Measurements from ENCODE around the gene INPP5F. TPM values are rescaled to one million over a fixed set of nuclear protein-coding genes. Genes with fewer than 3 reads are reported as not detected.

The INPP5F gene
- total and polyA plus RNA-seq, 10 of the 15 experiments (the other 5 are each of a cell fraction or from before 2014, with no cell fraction given): 6.0 to 49.3 (median 34.3) TPM

DNA sequence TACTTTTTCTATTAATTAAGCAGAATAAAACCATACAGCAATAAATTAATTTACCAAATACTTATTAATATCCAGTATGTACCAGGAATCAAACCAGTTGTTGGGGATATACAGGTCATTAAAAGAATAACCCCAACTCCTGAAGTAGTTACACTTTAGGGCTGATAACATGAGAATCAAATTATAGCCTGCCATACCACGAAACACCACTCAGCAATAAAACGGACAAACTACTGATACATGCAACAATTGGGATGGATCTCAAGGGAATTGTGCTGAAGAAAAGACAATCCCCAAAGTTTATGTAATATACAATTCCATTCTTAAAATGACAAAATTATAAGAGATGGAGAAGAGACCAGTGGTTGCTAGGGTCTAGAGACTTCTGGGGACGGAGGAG lies 124.1 kb downstream of the INPP5F start:
- FAIRE-seq: no peak
- peaks cover 9 to 40% of the 10 kb centered on the region in 2 experiments for H3K36me3 ChIP-seq (ENCODE audit: control insufficient read depth in 2 of 2, insufficient read depth in 2 of 2, low read length in 1 of 2)
- WGBS (ENCODE audit: insufficient coverage, insufficient replicate concordance, low lambda C conversion rate, missing lambda C conversion rate): 85% methylated on average over 3 of the region's 3 CpGs

DNA sequence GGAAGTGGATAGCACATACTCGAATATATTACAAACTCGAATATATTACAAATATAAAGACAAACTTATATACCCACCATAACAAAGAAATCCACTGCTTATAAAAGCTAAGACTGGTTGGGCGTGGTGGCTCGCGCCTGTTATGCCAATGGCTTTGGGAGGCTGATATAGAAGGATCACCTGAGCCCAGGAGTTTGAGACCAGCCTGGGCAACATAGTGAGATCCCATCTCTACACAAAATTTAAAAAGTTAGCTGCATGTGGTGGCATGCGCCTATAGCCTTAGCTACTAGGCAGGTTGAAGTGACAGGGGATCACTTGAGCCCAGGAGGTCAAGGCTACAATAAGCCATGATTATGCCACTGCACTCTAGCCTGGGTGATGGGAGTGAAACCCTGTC lies 126.4 kb downstream of the INPP5F start:
- WGBS (ENCODE audit: insufficient coverage, insufficient replicate concordance, low lambda C conversion rate, missing lambda C conversion rate): 99% methylated on average over 6 of the region's 6 CpGs
- no peak for ATAC-seq
- no peak overlapping the region for H3K4me2 ChIP-seq (ENCODE audit: control insufficient read depth, insufficient read depth)
- H3K9ac ChIP-seq (ENCODE audit: control insufficient read depth, insufficient read depth, low read length): no peak overlapping the region
- in situ Hi-C loops (cut with MboI) (no loop called here), intact Hi-C loops (cut with micrococcal nuclease; ENCODE audit: unreplicated experiment) (no loop called here)
- ChIA-PET POLR2A (interaction anchor here (0.7 kb wide), 1 partner anchor 15 kb away, joined by 3 read pairs; no protein-coding TSS in a partner anchor), CTCF (interaction anchor here (1.1 to 4.2 kb wide), 3 partner anchors 7 to 166 kb away, joined by 4 to 16 read pairs (median 9); no protein-coding TSS in a partner anchor), SMC1A (ENCODE audit: uncharacterized antibody, unreplicated experiment) (interaction anchor here (1.0 to 1.2 kb wide), 2 partner anchors 12 to 92 kb away, joined by 3 read pairs; no protein-coding TSS in a partner anchor), RAD21 (ENCODE audit: unreplicated experiment) (interaction anchor here (0.7 to 1.1 kb wide), 3 partner anchors 101 to 313 kb away, joined by 3 read pairs; no protein-coding TSS in a partner anchor)
- no peak for DNase-seq (ENCODE audit: low read depth, low spot score)
- no peak overlapping the region for H3K27ac ChIP-seq (ENCODE audit: control insufficient read depth, insufficient read depth)
- no peak for FAIRE-seq
- no peak overlapping the region for H2AFZ ChIP-seq (ENCODE audit: control insufficient read depth, low read depth, low read length)
- H3K79me2 ChIP-seq (ENCODE audit: control insufficient read depth, insufficient read depth, low read length): no peaks in the 10 kb centered on the region
- no TSS peak for BruUV-seq (replicated peaks)
- peaks cover 9 to 39% of the 10 kb centered on the region in 2 experiments for H3K36me3 ChIP-seq (ENCODE audit: control insufficient read depth in 2 of 2, insufficient read depth in 2 of 2, low read length in 1 of 2)
- H3K27me3 ChIP-seq (replicated peaks in 1 of 2; ENCODE audit: control insufficient read depth in 2 of 2, insufficient read depth in 2 of 2, low read length in 1 of 2): no peaks in the 10 kb centered on the region
- no peaks in the 10 kb centered on the region for H4K20me1 ChIP-seq (ENCODE audit: control insufficient read depth, insufficient read depth)
- no peaks in the 10 kb centered on the region for H3K4me1 ChIP-seq (ENCODE audit: control insufficient read depth, insufficient read depth, low read length)
- no peaks in the 10 kb centered on the region for H3K9me3 ChIP-seq (replicated peaks; ENCODE audit: control insufficient read depth, insufficient read depth, low read length)
- no peak overlapping the region for H3K4me3 ChIP-seq
- TF ChIP-seq, protein P1, sequence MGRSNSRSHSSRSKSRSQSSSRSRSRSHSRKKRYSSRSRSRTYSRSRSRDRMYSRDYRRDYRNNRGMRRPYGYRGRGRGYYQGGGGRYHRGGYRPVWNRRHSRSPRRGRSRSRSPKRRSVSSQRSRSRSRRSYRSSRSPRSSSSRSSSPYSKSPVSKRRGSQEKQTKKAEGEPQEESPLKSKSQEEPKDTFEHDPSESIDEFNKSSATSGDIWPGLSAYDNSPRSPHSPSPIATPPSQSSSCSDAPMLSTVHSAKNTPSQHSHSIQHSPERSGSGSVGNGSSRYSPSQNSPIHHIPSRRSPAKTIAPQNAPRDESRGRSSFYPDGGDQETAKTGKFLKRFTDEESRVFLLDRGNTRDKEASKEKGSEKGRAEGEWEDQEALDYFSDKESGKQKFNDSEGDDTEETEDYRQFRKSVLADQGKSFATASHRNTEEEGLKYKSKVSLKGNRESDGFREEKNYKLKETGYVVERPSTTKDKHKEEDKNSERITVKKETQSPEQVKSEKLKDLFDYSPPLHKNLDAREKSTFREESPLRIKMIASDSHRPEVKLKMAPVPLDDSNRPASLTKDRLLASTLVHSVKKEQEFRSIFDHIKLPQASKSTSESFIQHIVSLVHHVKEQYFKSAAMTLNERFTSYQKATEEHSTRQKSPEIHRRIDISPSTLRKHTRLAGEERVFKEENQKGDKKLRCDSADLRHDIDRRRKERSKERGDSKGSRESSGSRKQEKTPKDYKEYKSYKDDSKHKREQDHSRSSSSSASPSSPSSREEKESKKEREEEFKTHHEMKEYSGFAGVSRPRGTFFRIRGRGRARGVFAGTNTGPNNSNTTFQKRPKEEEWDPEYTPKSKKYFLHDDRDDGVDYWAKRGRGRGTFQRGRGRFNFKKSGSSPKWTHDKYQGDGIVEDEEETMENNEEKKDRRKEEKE (IDR thresholded peaks at IDR 0.05): no peak
- no peak for TF ChIP-seq JUNB (IDR thresholded peaks at IDR 0.05)
- TF ChIP-seq, protein P2, sequence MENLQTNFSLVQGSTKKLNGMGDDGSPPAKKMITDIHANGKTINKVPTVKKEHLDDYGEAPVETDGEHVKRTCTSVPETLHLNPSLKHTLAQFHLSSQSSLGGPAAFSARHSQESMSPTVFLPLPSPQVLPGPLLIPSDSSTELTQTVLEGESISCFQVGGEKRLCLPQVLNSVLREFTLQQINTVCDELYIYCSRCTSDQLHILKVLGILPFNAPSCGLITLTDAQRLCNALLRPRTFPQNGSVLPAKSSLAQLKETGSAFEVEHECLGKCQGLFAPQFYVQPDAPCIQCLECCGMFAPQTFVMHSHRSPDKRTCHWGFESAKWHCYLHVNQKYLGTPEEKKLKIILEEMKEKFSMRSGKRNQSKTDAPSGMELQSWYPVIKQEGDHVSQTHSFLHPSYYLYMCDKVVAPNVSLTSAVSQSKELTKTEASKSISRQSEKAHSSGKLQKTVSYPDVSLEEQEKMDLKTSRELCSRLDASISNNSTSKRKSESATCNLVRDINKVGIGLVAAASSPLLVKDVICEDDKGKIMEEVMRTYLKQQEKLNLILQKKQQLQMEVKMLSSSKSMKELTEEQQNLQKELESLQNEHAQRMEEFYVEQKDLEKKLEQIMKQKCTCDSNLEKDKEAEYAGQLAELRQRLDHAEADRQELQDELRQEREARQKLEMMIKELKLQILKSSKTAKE (IDR thresholded peaks at IDR 0.05; ENCODE audit: low read depth, poor library complexity, severe bottlenecking): no peak
- TF ChIP-seq SUPT20H (IDR thresholded peaks at IDR 0.05; ENCODE audit: borderline replicate concordance, control insufficient read depth, low read depth, low read length): no peak
- TF ChIP-seq SIX5 (IDR thresholded peaks at IDR 0.05; ENCODE audit: low read depth, low read length, severe bottlenecking): no peak

More for the DNA sequence above, 124.1 kb downstream of the INPP5F start:
- H2AFZ ChIP-seq (ENCODE audit: control insufficient read depth, low read depth, low read length): no peak overlapping the region
- no peak overlapping the region for H3K4me3 ChIP-seq
- TF ChIP-seq, protein P3, sequence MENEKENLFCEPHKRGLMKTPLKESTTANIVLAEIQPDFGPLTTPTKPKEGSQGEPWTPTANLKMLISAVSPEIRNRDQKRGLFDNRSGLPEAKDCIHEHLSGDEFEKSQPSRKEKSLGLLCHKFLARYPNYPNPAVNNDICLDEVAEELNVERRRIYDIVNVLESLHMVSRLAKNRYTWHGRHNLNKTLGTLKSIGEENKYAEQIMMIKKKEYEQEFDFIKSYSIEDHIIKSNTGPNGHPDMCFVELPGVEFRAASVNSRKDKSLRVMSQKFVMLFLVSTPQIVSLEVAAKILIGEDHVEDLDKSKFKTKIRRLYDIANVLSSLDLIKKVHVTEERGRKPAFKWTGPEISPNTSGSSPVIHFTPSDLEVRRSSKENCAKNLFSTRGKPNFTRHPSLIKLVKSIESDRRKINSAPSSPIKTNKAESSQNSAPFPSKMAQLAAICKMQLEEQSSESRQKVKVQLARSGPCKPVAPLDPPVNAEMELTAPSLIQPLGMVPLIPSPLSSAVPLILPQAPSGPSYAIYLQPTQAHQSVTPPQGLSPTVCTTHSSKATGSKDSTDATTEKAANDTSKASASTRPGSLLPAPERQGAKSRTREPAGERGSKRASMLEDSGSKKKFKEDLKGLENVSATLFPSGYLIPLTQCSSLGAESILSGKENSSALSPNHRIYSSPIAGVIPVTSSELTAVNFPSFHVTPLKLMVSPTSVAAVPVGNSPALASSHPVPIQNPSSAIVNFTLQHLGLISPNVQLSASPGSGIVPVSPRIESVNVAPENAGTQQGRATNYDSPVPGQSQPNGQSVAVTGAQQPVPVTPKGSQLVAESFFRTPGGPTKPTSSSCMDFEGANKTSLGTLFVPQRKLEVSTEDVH (IDR thresholded peaks at IDR 0.05; ENCODE audit: low read depth, partially characterized antibody): no peak
- in situ Hi-C loops (cut with MboI): no loop called here
- no peaks in the 10 kb centered on the region for H3K9me3 ChIP-seq (replicated peaks; ENCODE audit: control insufficient read depth, insufficient read depth, low read length)
- no peaks in the 10 kb centered on the region for H3K4me1 ChIP-seq (ENCODE audit: control insufficient read depth, insufficient read depth, low read length)
- no peaks in the 10 kb centered on the region for H3K27me3 ChIP-seq (replicated peaks in 1 of 2; ENCODE audit: control insufficient read depth in 2 of 2, insufficient read depth in 2 of 2, low read length in 1 of 2)
- SMC1A ChIA-PET (ENCODE audit: uncharacterized antibody, unreplicated experiment): interaction anchor here (1.3 to 1.8 kb wide), 3 partner anchors 8 to 99 kb away, joined by 4 to 7 read pairs (median 7); no protein-coding TSS in a partner anchor
- no peaks in the 10 kb centered on the region for H3K79me2 ChIP-seq (ENCODE audit: control insufficient read depth, insufficient read depth, low read length)
- H3K27ac ChIP-seq (ENCODE audit: control insufficient read depth, insufficient read depth): no peak overlapping the region
- ATAC-seq (no peak), DNase-seq (ENCODE audit: low read depth, low spot score) (no peak)
- no peak overlapping the region for H3K4me2 ChIP-seq (ENCODE audit: control insufficient read depth, insufficient read depth)
- intact Hi-C loops (cut with micrococcal nuclease; ENCODE audit: unreplicated experiment): no loop called here
- RAD21 ChIA-PET (ENCODE audit: unreplicated experiment): no interaction called here
- CTCF ChIA-PET: interaction anchor here (0.9 to 1.7 kb wide), 3 partner anchors 10 to 164 kb away, joined by 4 to 6 read pairs (median 5); no protein-coding TSS in a partner anchor
- H3K9ac ChIP-seq (ENCODE audit: control insufficient read depth, insufficient read depth, low read length): no peak overlapping the region
- POLR2A ChIA-PET: no interaction called here
- no TSS peak for BruUV-seq (replicated peaks)
- no peaks in the 10 kb centered on the region for H4K20me1 ChIP-seq (ENCODE audit: control insufficient read depth, insufficient read depth)
